Measurements from ENCODE around the gene SH3RF2. TPM values are rescaled to one million over a fixed set of nuclear protein-coding genes. Genes with fewer than 3 reads are reported as not detected.

SH3RF2 gene
- total and polyA plus RNA-seq, 2 of the 13 experiments (the other 11 are each of a cell fraction or from before 2014, with no cell fraction given), result 2.6 to 3.7 TPM

GRCh38 chr5:145918397-145918796 lies 18.0 kb upstream of the SH3RF2 start (continued):
- TF ChIP-seq, protein P1, sequence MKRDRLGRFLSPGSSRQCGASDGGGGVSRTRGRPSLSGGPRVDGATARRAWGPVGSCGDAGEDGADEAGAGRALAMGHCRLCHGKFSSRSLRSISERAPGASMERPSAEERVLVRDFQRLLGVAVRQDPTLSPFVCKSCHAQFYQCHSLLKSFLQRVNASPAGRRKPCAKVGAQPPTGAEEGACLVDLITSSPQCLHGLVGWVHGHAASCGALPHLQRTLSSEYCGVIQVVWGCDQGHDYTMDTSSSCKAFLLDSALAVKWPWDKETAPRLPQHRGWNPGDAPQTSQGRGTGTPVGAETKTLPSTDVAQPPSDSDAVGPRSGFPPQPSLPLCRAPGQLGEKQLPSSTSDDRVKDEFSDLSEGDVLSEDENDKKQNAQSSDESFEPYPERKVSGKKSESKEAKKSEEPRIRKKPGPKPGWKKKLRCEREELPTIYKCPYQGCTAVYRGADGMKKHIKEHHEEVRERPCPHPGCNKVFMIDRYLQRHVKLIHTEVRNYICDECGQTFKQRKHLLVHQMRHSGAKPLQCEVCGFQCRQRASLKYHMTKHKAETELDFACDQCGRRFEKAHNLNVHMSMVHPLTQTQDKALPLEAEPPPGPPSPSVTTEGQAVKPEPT (CRISPR knock-in tag; IDR thresholded peaks at IDR 0.05; ENCODE audit: low read depth), result no peak
- TF ChIP-seq MLX (CRISPR knock-in tag; IDR thresholded peaks at IDR 0.05) (no peak), LCORL (IDR thresholded peaks at IDR 0.05) (no peak), LCORL (CRISPR knock-in tag; IDR thresholded peaks at IDR 0.05) (no peak), KLF15 (CRISPR knock-in tag; IDR thresholded peaks at IDR 0.05; ENCODE audit: borderline replicate concordance) (no peak)

DNA sequence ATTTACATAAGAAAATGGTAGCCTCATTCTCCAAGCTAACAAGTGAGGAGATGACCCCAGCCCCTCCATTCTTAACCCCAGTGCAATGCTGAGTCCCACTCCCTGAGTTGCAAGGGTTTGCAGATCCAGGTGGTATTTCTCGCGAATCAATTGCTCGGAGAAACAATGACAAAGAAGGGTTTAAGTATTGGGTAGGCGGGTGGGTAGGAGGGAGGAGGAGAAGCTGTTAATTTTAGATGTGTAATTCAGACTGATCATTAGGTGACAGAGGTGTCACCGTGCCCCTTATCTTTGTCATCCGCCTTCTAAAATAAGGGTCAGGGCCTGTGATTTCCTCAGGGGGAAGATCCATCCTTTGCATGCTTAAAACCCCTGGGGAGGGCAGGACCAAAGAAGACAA lies 17.0 kb upstream of the SH3RF2 start:
- no peaks in the 10 kb centered on the region for H3K9me3 ChIP-seq (ENCODE audit: low read length)
- H3K9ac ChIP-seq (ENCODE audit: insufficient read depth, low read depth, low read length), result no peak overlapping the region
- no peaks in the 10 kb centered on the region for H4K20me1 ChIP-seq (ENCODE audit: insufficient read depth, low read length)
- peaks cover 22% of the 10 kb centered on the region for H3K4me1 ChIP-seq (ENCODE audit: insufficient read depth, low read length)
- ATAC-seq (no peak), DNase-seq (ENCODE audit: low spot score) (no peak), FAIRE-seq (no peak)
- in situ Hi-C loops (cut with HindIII; ENCODE audit: extremely low pct_ligation_motif_present, low pct_unique_long_range_greater_than_20kb), result no loop called here
- intact Hi-C loops (cut with micrococcal nuclease; ENCODE audit: unreplicated experiment), result no loop called here
- 68% methylated on average over 6 of the region's 6 CpGs for WGBS (ENCODE audit: low lambda C conversion rate)
- CTCF ChIA-PET (ENCODE audit: low intra/inter-chr PET ratio, low total read pairs), result no interaction called here
- H2AFZ ChIP-seq (ENCODE audit: low read length), result no peak overlapping the region
- TF ChIP-seq AGO1 (IDR thresholded peaks at IDR 0.05; ENCODE audit: low read depth, low read length, poor library complexity, severe bottlenecking) (no peak), ZNF431 (CRISPR knock-in tag; IDR thresholded peaks at IDR 0.05; ENCODE audit: borderline replicate concordance, low read depth) (no peak), ZNF619 (CRISPR knock-in tag; IDR thresholded peaks at IDR 0.05) (no peak), TMF1 (CRISPR knock-in tag; IDR thresholded peaks at IDR 0.05; ENCODE audit: low read depth) (no peak), KAT7 (CRISPR knock-in tag; IDR thresholded peaks at IDR 0.05; ENCODE audit: borderline replicate concordance) (no peak)
- TF ChIP-seq, protein P2, sequence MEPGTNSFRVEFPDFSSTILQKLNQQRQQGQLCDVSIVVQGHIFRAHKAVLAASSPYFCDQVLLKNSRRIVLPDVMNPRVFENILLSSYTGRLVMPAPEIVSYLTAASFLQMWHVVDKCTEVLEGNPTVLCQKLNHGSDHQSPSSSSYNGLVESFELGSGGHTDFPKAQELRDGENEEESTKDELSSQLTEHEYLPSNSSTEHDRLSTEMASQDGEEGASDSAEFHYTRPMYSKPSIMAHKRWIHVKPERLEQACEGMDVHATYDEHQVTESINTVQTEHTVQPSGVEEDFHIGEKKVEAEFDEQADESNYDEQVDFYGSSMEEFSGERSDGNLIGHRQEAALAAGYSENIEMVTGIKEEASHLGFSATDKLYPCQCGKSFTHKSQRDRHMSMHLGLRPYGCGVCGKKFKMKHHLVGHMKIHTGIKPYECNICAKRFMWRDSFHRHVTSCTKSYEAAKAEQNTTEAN (CRISPR knock-in tag; conservative IDR thresholded peaks at IDR 0.05), result no peak
- H3K4me3 ChIP-seq (replicated peaks in 1 of 3; ENCODE audit: insufficient read depth in 1 of 3, low read depth in 2 of 3, low read length in 3 of 3), result no peak overlapping the region
- H3K36me3 ChIP-seq (replicated peaks in 1 of 2; ENCODE audit: control insufficient read depth in 1 of 2, insufficient read depth in 2 of 2, low read length in 2 of 2), result no peaks in the 10 kb centered on the region
- peaks cover 0 to 18% of the 10 kb centered on the region in 2 experiments; a peak in 2 of 5 replicates for H3K27me3 ChIP-seq (ENCODE audit: control insufficient read depth in 1 of 2, insufficient read depth in 2 of 2, low read length in 2 of 2)
- no peaks in the 10 kb centered on the region for H3K79me2 ChIP-seq (ENCODE audit: insufficient read depth, low read length)
- H3K27ac ChIP-seq (ENCODE audit: extremely low read length, insufficient read depth, low read length), result no peak overlapping the region
- H3K4me2 ChIP-seq (ENCODE audit: low read depth, low read length), result no peak overlapping the region
- BruUV-seq (replicated peaks), result no TSS peak
- POLR2A ChIA-PET, result no interaction called here
